Measurements from ENCODE around the gene USP9Y.

- TF ChIP-seq CTCF (IDR thresholded peaks at IDR 0.05; ENCODE audit: insufficient read depth, low read length, poor library complexity, severe bottlenecking) (no peak), EZH2phosphoT487 (conservative IDR thresholded peaks at IDR 0.05; ENCODE audit: low read length) (no peak)
Measured at GRCh38 chrY:12837550-12837949, 136.5 kb downstream of the USP9Y start.

Data from SU-DHL-6 (cell line).